GM18499 (cell line): ENCODE measurements around the gene CCL25.

ENCODE experiments used
- ATAC-seq: cut with Tn5 transposase; IDR thresholded peaks from one replicate; pipeline ENCODE4 v1.9.1; 2021; ENCODE audit warnings: moderate number of reproducible peaks; ENCODE audit not compliant: insufficient read depth, unreplicated experiment

Gene CCL25

DNA sequence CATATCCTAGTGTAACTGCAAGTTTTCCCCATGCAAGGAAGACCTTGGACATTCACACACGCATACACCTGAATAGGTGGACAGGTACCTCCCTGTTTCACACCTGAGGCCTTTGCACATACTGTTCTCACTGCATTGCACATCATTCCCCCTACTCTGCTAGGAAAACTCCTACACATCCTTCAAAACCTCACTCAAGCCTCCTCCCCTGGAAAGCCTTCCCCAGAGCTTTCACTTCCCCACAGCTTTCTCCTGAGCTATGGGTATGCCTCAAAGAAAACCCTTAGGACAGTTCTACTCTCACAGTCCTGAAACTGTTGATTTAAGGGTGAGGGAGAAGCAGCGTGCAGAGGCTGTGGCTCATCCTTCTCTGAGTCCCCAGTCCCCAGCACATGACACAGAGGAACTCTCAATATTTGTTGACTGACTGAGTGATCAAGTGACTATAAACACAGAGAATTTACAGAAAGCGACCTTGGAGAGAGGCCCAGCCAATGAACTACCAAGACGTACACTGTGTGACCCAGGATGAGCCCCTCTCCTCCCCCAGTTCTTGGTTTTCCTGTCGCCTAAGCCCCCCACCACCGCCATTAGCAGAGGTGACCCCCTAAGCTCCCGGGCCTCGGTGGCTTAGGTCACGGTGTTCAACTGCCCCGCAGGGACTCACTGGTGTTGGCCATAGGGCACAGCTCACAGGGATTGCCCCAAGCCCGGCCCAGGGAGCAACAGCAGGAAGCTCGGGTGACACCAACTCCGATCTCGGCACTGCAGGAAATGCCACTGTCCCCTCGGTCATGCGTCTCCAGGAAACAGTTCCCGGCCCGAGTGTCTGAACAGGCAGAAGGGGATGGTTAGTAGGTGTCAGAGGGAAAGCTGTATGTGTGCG is 56.2 kb downstream of the CCL25 start:
- ATAC-seq = no peak

DNA sequence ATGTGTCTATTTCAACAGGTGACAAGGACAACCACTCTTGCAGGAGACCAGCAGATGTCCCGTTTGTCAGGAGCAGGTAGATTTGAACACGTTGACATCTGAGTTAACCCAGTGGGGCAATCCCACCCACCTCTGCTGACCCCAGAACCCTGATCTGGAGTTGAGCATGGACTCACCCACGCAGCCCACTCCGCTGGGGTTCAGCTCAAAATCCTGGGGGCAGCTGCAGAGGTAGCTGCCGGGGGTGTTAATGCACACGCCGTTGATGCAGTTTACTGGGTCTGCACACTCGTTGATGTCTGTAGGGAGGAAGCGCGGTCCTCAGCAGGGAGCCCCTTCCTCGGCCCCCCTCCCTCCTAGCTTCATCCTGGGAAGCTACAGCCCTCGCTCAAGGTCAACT is 56.9 kb downstream of the CCL25 start:
- ATAC-seq = no peak

DNA sequence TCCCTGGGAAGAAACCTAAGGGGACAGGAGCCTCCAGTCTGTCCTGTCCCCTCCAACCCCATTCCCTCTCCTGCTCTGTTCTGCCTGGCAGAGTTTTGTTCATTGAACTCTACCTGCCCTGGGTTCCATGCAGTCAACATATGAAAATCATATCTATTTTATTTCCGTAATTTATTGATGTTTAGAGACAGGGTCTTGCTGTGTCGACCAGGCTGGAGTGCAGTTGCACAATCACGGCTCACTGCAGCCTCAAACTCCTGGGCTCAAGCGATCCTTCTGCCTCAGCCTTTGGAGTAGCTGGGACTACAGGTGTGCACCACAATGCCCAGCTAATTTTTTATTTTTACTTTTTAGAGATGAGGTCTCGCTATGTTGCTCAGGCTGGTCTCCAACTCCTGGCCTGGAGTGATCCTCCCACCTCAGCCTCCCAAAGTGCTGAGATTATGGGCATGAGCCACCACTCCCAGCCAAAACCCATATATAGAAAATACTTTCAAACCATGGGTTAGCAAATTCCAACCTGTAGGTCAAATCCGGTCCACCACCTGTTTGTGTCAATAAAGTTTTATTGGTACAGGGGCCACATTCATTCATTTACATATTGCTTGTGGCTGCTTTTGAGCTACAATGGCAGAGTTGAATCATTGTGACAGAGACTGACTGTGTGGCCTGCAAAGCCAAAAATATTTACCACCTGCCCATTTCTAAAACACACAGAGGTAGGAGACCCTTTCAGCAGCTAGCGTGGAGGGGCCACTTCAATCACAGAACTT is 57.5 kb downstream of the CCL25 start:
- ATAC-seq = no peak

DNA sequence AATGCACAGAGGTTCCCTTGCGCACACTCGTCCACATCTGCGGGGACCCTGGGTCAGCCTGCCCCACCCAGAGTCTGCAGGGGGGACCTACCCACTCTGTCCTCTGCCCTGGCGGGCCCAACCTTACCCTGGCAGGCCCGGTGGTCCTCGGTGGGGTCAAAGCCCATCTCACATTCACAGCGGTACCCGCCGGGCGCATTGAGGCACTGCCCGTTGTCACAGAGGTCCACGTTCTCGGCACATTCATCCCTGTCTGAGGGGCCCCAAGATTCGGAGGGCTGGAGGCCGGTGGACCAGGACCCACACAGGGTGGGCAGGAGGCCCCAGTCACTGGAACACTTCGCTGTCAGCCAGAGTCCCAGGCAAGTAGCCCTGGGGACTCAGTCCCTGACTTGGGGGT is 58.4 kb downstream of the CCL25 start:
- no peak for ATAC-seq

DNA sequence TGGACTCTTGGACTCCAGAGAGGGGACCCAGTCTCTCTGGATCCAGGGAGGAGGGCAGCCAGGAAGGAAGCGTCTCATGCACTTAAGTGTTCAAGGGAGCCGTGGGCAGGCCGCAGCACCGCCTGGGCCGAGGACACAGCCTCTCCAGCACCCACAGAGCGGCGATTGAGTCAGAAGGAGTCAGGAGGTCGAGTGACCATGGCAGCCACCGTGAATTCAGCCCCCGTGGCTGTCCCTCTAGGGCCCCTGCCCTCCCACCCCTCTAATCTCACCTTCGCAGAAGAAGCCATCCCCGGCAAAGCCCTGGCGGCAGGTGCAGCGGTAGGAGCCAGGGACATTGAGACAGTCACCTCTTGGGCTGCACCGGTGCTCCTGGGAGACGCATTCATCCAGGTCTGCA is 58.8 kb downstream of the CCL25 start:
- ATAC-seq = no peak
